HEK293 (cell line): ENCODE results near the gene ATAT1.
A peak's percentile ranks its signal among the peaks of the same experiment; 100 is the strongest.

ENCODE experiments used
- BCL11A ChIP-seq: fragments of 450-650 bp; formaldehyde crosslinking; IDR thresholded peaks from 2 replicates; pipeline ENCODE4 v1.5.1; 2016; ENCODE audit warnings: low read depth, missing biosample characterization, missing genetic modification characterization
- EGR2 ChIP-seq: fragments of 450-650 bp; formaldehyde crosslinking; IDR thresholded peaks from 2 replicates; pipeline ENCODE4 v1.5.1; 2016; ENCODE audit warnings: low read depth, missing biosample characterization, missing genetic modification characterization
- GLIS2 ChIP-seq: fragments of 450-650 bp; formaldehyde crosslinking; IDR thresholded peaks from 2 replicates; pipeline ENCODE4 v1.5.1; 2016; ENCODE audit warnings: missing biosample characterization, missing genetic modification characterization
- KLF8 ChIP-seq: fragments of 450-650 bp; formaldehyde crosslinking; IDR thresholded peaks from 2 replicates; pipeline ENCODE4 v1.5.1; 2016; ENCODE audit warnings: missing biosample characterization, missing genetic modification characterization
- PRDM6 ChIP-seq: fragments of 450-650 bp; formaldehyde crosslinking; IDR thresholded peaks from 2 replicates; pipeline ENCODE4 v1.5.1; 2017; ENCODE audit warnings: missing biosample characterization, missing genetic modification characterization
- REST ChIP-seq: fragments of 450-650 bp; formaldehyde crosslinking; IDR thresholded peaks from 2 replicates; pipeline ENCODE4 v1.5.1; 2016; ENCODE audit warnings: missing biosample characterization, missing genetic modification characterization
- SCRT2 ChIP-seq: fragments of 450-650 bp; formaldehyde crosslinking; IDR thresholded peaks from 2 replicates; pipeline ENCODE4 v1.5.1; 2016; ENCODE audit warnings: missing biosample characterization, missing genetic modification characterization
- ZBTB1 ChIP-seq: fragments of 450-650 bp; formaldehyde crosslinking; IDR thresholded peaks from 2 replicates; pipeline ENCODE4 v1.5.1; 2016; ENCODE audit warnings: missing biosample characterization, missing genetic modification characterization
- ZBTB20 ChIP-seq: fragments of 450-650 bp; formaldehyde crosslinking; IDR thresholded peaks from 2 replicates; pipeline ENCODE4 v1.5.1; 2016; ENCODE audit warnings: missing biosample characterization, missing genetic modification characterization
- ZBTB7A ChIP-seq: fragments of 450-650 bp; formaldehyde crosslinking; IDR thresholded peaks from 2 replicates; pipeline ENCODE4 v1.5.1; 2016; ENCODE audit warnings: low read depth, missing biosample characterization, missing genetic modification characterization
- ZNF10 ChIP-seq: fragments of 450-650 bp; formaldehyde crosslinking; IDR thresholded peaks from 2 replicates; pipeline ENCODE4 v1.5.1; 2017; ENCODE audit warnings: missing biosample characterization, missing genetic modification characterization
- ZNF121 ChIP-seq: fragments of 450-650 bp; formaldehyde crosslinking; IDR thresholded peaks from 2 replicates; pipeline ENCODE4 v1.5.1; 2016; ENCODE audit warnings: missing biosample characterization, missing genetic modification characterization
- ZNF132 ChIP-seq: fragments of 450-650 bp; formaldehyde crosslinking; IDR thresholded peaks from 2 replicates; pipeline ENCODE4 v1.5.1; 2017; ENCODE audit warnings: missing biosample characterization, missing genetic modification characterization, borderline replicate concordance
- ZNF133 ChIP-seq: fragments of 450-650 bp; formaldehyde crosslinking; IDR thresholded peaks from 2 replicates; pipeline ENCODE4 v1.5.1; 2016; ENCODE audit warnings: missing biosample characterization, missing genetic modification characterization
- ZNF280D ChIP-seq: fragments of 450-650 bp; formaldehyde crosslinking; IDR thresholded peaks from 2 replicates; pipeline ENCODE4 v1.5.1; 2016; ENCODE audit warnings: missing biosample characterization, missing genetic modification characterization
- ZNF324 ChIP-seq: fragments of 450-650 bp; formaldehyde crosslinking; IDR thresholded peaks from 2 replicates; pipeline ENCODE4 v1.5.1; 2016; ENCODE audit warnings: missing biosample characterization, missing genetic modification characterization
- ZNF354C ChIP-seq: fragments of 450-650 bp; formaldehyde crosslinking; IDR thresholded peaks from 2 replicates; pipeline ENCODE4 v1.5.1; 2016; ENCODE audit warnings: missing biosample characterization, missing genetic modification characterization, low read depth, borderline replicate concordance
- ZNF362 ChIP-seq: fragments of 450-650 bp; formaldehyde crosslinking; IDR thresholded peaks from 2 replicates; pipeline ENCODE4 v1.5.1; 2016; ENCODE audit warnings: missing biosample characterization, missing genetic modification characterization
- ZNF433 ChIP-seq: fragments of 450-650 bp; formaldehyde crosslinking; IDR thresholded peaks from 2 replicates; pipeline ENCODE4 v1.5.1; 2016; ENCODE audit warnings: missing biosample characterization, missing genetic modification characterization, low read depth
- ZNF513 ChIP-seq: fragments of 450-650 bp; IDR thresholded peaks from 2 replicates; pipeline ENCODE4 v1.5.1; 2018; ENCODE audit warnings: missing biosample characterization, missing genetic modification characterization
- ZNF529 ChIP-seq: fragments of 450-650 bp; formaldehyde crosslinking; IDR thresholded peaks from 2 replicates; pipeline ENCODE4 v1.5.1; 2017; ENCODE audit warnings: missing genetic modification characterization, missing biosample characterization; ENCODE audit not compliant: insufficient replicate concordance
- ZNF560 ChIP-seq: fragments of 450-650 bp; formaldehyde crosslinking; IDR thresholded peaks from 2 replicates; pipeline ENCODE4 v1.5.1; 2017; ENCODE audit warnings: missing biosample characterization, missing genetic modification characterization, borderline replicate concordance
- ZNF658 ChIP-seq: fragments of 450-650 bp; formaldehyde crosslinking; IDR thresholded peaks from 2 replicates; pipeline ENCODE4; 2016; ENCODE audit warnings: missing biosample characterization, missing genetic modification characterization
- ZNF660 ChIP-seq: fragments of 450-650 bp; IDR thresholded peaks from 2 replicates; pipeline ENCODE4 v1.5.1; 2018; ENCODE audit warnings: missing biosample characterization, mild to moderate bottlenecking, missing genetic modification characterization
- ZNF692 ChIP-seq: fragments of 450-650 bp; formaldehyde crosslinking; IDR thresholded peaks from 2 replicates; pipeline ENCODE4 v1.5.1; 2016; ENCODE audit warnings: missing biosample characterization, missing genetic modification characterization
- ZNF776 ChIP-seq: fragments of 450-650 bp; formaldehyde crosslinking; IDR thresholded peaks from 2 replicates; pipeline ENCODE4 v1.5.0; 2017; ENCODE audit warnings: missing biosample characterization, missing genetic modification characterization, borderline replicate concordance

The ATAT1 gene

GRCh38 chr6:30686908-30687658 is 60.4 kb downstream of the ATAT1 start (continued):
- TF ChIP-seq ZNF692 (tag by site-specific recombination) (peak; percentile 79), ZNF362 (tag by site-specific recombination) (no peak), GLIS2 (tag by site-specific recombination) (peak; percentile 98), ZNF121 (tag by site-specific recombination) (no peak), ZBTB1 (tag by site-specific recombination) (no peak), ZNF660 (no peak), ZNF132 (tag by site-specific recombination) (no peak), ZNF513 (peak; percentile 90), ZNF658 (tag by site-specific recombination) (no peak), ZBTB20 (tag by site-specific recombination) (0 out of 2 replicates have a peak, but pooled peaks have one; percentile 49), ZNF324 (tag by site-specific recombination) (0 out of 2 replicates have a peak, but pooled peaks have one; percentile 23), EGR2 (tag by site-specific recombination) (peak; percentile 94), ZNF560 (no peak), ZBTB7A (tag by site-specific recombination) (peak; percentile 12; the same call in 1 of the 2 replicates), KLF8 (tag by site-specific recombination) (peak; percentile 94), ZNF354C (tag by site-specific recombination) (no peak), REST (tag by site-specific recombination) (no peak), ZNF776 (no peak), ZNF529 (tag by site-specific recombination) (no peak), PRDM6 (tag by site-specific recombination) (no peak), ZNF433 (tag by site-specific recombination) (no peak), ZNF280D (tag by site-specific recombination) (no peak), BCL11A (0 out of 2 replicates have a peak, but pooled peaks have one; percentile 45), ZNF10 (no peak; the same call in 1 of the 2 replicates), SCRT2 (tag by site-specific recombination) (no peak), ZNF133 (tag by site-specific recombination) (no peak)
